ENCODE data around the gene MED13L.

- TF ChIP-seq CTCF (IDR thresholded peaks at IDR 0.05) (no peak), POLR2AphosphoS5 (IDR thresholded peaks at IDR 0.05) (no peak)
These were observed 250.0 kb downstream of the MED13L start for GRCh38 chr12:116027551-116027821.
